IPS DF 6.9 (cell line): ENCODE results near the gene PCDHB3.
"Not testable (repeated sequence)": the region's sequence is repeated elsewhere in the genome, so short reads cannot be mapped to it uniquely, and the experiment has no call there.

Experiments used
- DNase-seq: peaks from one replicate; pipeline ENCODE4 v3.0.0-alpha.2; 2013; ENCODE audit warnings: low read depth, low spot score
- H3K27ac ChIP-seq: one replicate; pipeline ENCODE4 v1.5.1; 2013; ENCODE audit warnings: low read length, control low read depth
- H3K27me3 ChIP-seq: 2 replicates; pipeline ENCODE4 v1.6.1; 2013; ENCODE audit warnings: mild to moderate bottlenecking, low read length; ENCODE audit not compliant: control insufficient read depth, insufficient read depth
- H3K36me3 ChIP-seq: 2 replicates; pipeline ENCODE4 v1.6.1; 2013; ENCODE audit warnings: low read length; ENCODE audit not compliant: control insufficient read depth, insufficient read depth
- H3K4me1 ChIP-seq: 2 replicates; pipeline ENCODE4 v1.6.1; 2013; ENCODE audit warnings: low read length; ENCODE audit not compliant: control insufficient read depth, insufficient read depth
- H3K4me3 ChIP-seq: 2 replicates; pipeline ENCODE4 v1.5.1; 2013; ENCODE audit warnings: mild to moderate bottlenecking, low read length
- H3K9me3 ChIP-seq: 2 replicates; pipeline ENCODE4 v1.6.1; 2013; ENCODE audit warnings: low read length, inconsistent platforms; ENCODE audit not compliant: control insufficient read depth, insufficient read depth
- WGBS: extraction: QIAGEN DNeasy Blood & Tissue Kit; methylation state at CpG from one replicate; pipeline ENCODE4 v1.1.7; 2013; ENCODE audit warnings: mixed read lengths, missing lambda C conversion rate; ENCODE audit not compliant: insufficient read length, insufficient coverage; 5-methylcytosine and 5-hydroxymethylcytosine counted together

PCDHB3 gene

GRCh38 chr5:141135718-141136266 is 35.5 kb downstream of the PCDHB3 start:
- Histone ChIP-seq H3K27ac (no peak overlapping the region), H3K4me3 (no peak overlapping the region), H3K27me3 (no peaks in the 10 kb centered on the region), H3K4me1 (no peaks in the 10 kb centered on the region), H3K36me3 (no peaks in the 10 kb centered on the region), H3K9me3 (no peaks in the 10 kb centered on the region)
- DNase-seq = no peak
- WGBS = no CpG with 5 or more reads among the region's 19 CpGs

- not testable (repeated sequence) for H3K36me3 ChIP-seq, H3K27me3 ChIP-seq, DNase-seq, H3K9me3 ChIP-seq, H3K4me3 ChIP-seq, H3K27ac ChIP-seq, H3K4me1 ChIP-seq
- no CpG with 5 or more reads among the region's 34 CpGs for WGBS
Observed at GRCh38 chr5:141137346-141137745, 37.1 kb downstream of the PCDHB3 start.

GRCh38 chr5:141149812-141150211 is 49.5 kb downstream of the PCDHB3 start, which contains the start of gene PCDHB6:
TSS of gene PCDHB6 (plus strand) at chr5:141150057. CDS start at chr5:141150258, 201 bp downstream.
- no peaks in the 10 kb centered on the region for H3K4me1 ChIP-seq
- no peak for DNase-seq
- no peak within 1 kb of the TSS for H3K4me3 ChIP-seq
- H3K9me3 ChIP-seq = no peaks in the 10 kb centered on the region
- no peaks in the 10 kb centered on the region for H3K36me3 ChIP-seq
- no peak within 1 kb of the TSS for H3K27ac ChIP-seq
- WGBS = no CpG with 5 or more reads among the region's 18 CpGs
- H3K27me3 ChIP-seq = no peaks in the 10 kb centered on the region

- Histone ChIP-seq H3K36me3 (no peaks in the 10 kb centered on the region), H3K9me3 (no peaks in the 10 kb centered on the region), H3K4me1 (no peaks in the 10 kb centered on the region), H3K4me3 (no peak overlapping the region), H3K27ac (no peak overlapping the region), H3K27me3 (no peaks in the 10 kb centered on the region)
- DNase-seq = no peak
- WGBS = no CpG with 5 or more reads among the region's 33 CpGs
Observed at GRCh38 chr5:141150224-141150992, 50.1 kb downstream of the PCDHB3 start.

GRCh38 chr5:141150993-141151325 is 50.7 kb downstream of the PCDHB3 start:
- DNase-seq = no peak
- no peaks in the 10 kb centered on the region for H3K36me3 ChIP-seq
- no peak overlapping the region for H3K4me3 ChIP-seq
- no CpG with 5 or more reads among the region's 13 CpGs for whole genome bisulfite sequencing
- no peaks in the 10 kb centered on the region for H3K9me3 ChIP-seq
- H3K4me1 ChIP-seq = no peaks in the 10 kb centered on the region
- H3K27me3 ChIP-seq = no peaks in the 10 kb centered on the region
- no peak overlapping the region for H3K27ac ChIP-seq

GRCh38 chr5:141151632-141152031 is 51.4 kb downstream of the PCDHB3 start:
- not testable (repeated sequence) for H3K27ac ChIP-seq, H3K4me3 ChIP-seq, H3K9me3 ChIP-seq, H3K27me3 ChIP-seq, H3K4me1 ChIP-seq, H3K36me3 ChIP-seq, DNase-seq
- no CpG with 5 or more reads among the region's 41 CpGs for WGBS

- not testable (repeated sequence) for H3K27me3 ChIP-seq, H3K9me3 ChIP-seq, H3K4me3 ChIP-seq, DNase-seq, H3K36me3 ChIP-seq, H3K4me1 ChIP-seq, H3K27ac ChIP-seq
- no CpG with 5 or more reads among the region's 36 CpGs for WGBS
Observed at GRCh38 chr5:141152096-141152495, 51.8 kb downstream of the PCDHB3 start.
